Measurements from ENCODE around the gene ARHGEF4.
"Not testable (repeated sequence)": the region's sequence is repeated elsewhere in the genome, so short reads cannot be mapped to it uniquely, and the experiment has no call there.

ARHGEF4 gene

GRCh38 chr2:130884013-130884412 is 47.3 kb downstream of the ARHGEF4 start:
- no peak for DNase-seq (ENCODE audit: low read depth)

- no peak for DNase-seq (ENCODE audit: low read depth)
Measured at GRCh38 chr2:130884503-130884902, 47.8 kb downstream of the ARHGEF4 start.

GRCh38 chr2:130887643-130888042 is 50.9 kb downstream of the ARHGEF4 start:
- DNase-seq (ENCODE audit: low read depth) = no peak

GRCh38 chr2:130890941-130891669 is 54.4 kb downstream of the ARHGEF4 start:
- no peak for DNase-seq (ENCODE audit: low read depth)

GRCh38 chr2:130891966-130892365 is 55.3 kb downstream of the ARHGEF4 start:
- DNase-seq (ENCODE audit: low read depth) = no peak

GRCh38 chr2:130892793-130893785 is 56.4 kb downstream of the ARHGEF4 start:
- no peak for DNase-seq (ENCODE audit: low read depth)

- no peak for DNase-seq (ENCODE audit: low read depth)
Measured at GRCh38 chr2:130894326-130894942, 57.7 kb downstream of the ARHGEF4 start.

GRCh38 chr2:130896813-130897212 is 60.1 kb downstream of the ARHGEF4 start:
- DNase-seq (ENCODE audit: low read depth) = no peak

- no peak for DNase-seq (ENCODE audit: low read depth)
Measured at GRCh38 chr2:130898553-130898952, 61.8 kb downstream of the ARHGEF4 start.

GRCh38 chr2:130899306-130899705 is 62.6 kb downstream of the ARHGEF4 start:
- DNase-seq (ENCODE audit: low read depth) = no peak

- DNase-seq (ENCODE audit: low read depth) = no peak
Measured at GRCh38 chr2:130901061-130901460, 64.3 kb downstream of the ARHGEF4 start.

GRCh38 chr2:130901626-130902025 is 64.9 kb downstream of the ARHGEF4 start:
- not testable (repeated sequence) for DNase-seq (ENCODE audit: low read depth)

- no peak for DNase-seq (ENCODE audit: low read depth)
Measured at GRCh38 chr2:130908832-130909231, 72.1 kb downstream of the ARHGEF4 start.

GRCh38 chr2:130910931-130911330 is 74.2 kb downstream of the ARHGEF4 start:
- no peak for DNase-seq (ENCODE audit: low read depth)

GRCh38 chr2:130911482-130911881 is 74.8 kb downstream of the ARHGEF4 start:
- no peak for DNase-seq (ENCODE audit: low read depth)

GRCh38 chr2:130911996-130912395 is 75.3 kb downstream of the ARHGEF4 start:
- no peak for DNase-seq (ENCODE audit: low read depth)

- no peak for DNase-seq (ENCODE audit: low read depth)
Measured at GRCh38 chr2:130912471-130912870, 75.8 kb downstream of the ARHGEF4 start.

GRCh38 chr2:130913891-130914290 is 77.2 kb downstream of the ARHGEF4 start:
- no peak for DNase-seq (ENCODE audit: low read depth)

GRCh38 chr2:130915149-130915548 is 78.4 kb downstream of the ARHGEF4 start:
- no peak for DNase-seq (ENCODE audit: low read depth)

- no peak for DNase-seq (ENCODE audit: low read depth)
Measured at GRCh38 chr2:130915595-130916437, 79.1 kb downstream of the ARHGEF4 start.

- no peak for DNase-seq (ENCODE audit: low read depth)
Measured at GRCh38 chr2:130916438-130916705, 79.7 kb downstream of the ARHGEF4 start.
